GM12892 (cell line): ENCODE results near the gene BRINP3.

ENCODE experiments used
- POLR2A ChIP-seq: IDR thresholded peaks from 2 replicates; pipeline ENCODE4 v1.6.1; 2011; ENCODE audit warnings: low read depth, low read length, control low read depth
- POLR2AphosphoS5 ChIP-seq: IDR thresholded peaks from 2 replicates; pipeline ENCODE4 v1.6.1; 2011; ENCODE audit warnings: low read depth, low read length, control low read depth
- TAF1 ChIP-seq: IDR thresholded peaks from 2 replicates; pipeline ENCODE4 v1.6.1; 2011; ENCODE audit warnings: low read depth, mild to moderate bottlenecking, control low read depth, low read length, borderline replicate concordance

GRCh38 chr1:190126728-190127127 lies 350.9 kb downstream of the BRINP3 start:
- no peak for TF ChIP-seq TAF1
- no peak for TF ChIP-seq POLR2A
- no peak for TF ChIP-seq POLR2AphosphoS5
